ENCODE data around the gene NRBF2. TPM values are rescaled to one million over a fixed set of nuclear protein-coding genes. Genes with fewer than 3 reads are reported as not detected.

The NRBF2 gene
- total RNA-seq, 1 donor from 2014 or later, result 22.1 TPM

DNA sequence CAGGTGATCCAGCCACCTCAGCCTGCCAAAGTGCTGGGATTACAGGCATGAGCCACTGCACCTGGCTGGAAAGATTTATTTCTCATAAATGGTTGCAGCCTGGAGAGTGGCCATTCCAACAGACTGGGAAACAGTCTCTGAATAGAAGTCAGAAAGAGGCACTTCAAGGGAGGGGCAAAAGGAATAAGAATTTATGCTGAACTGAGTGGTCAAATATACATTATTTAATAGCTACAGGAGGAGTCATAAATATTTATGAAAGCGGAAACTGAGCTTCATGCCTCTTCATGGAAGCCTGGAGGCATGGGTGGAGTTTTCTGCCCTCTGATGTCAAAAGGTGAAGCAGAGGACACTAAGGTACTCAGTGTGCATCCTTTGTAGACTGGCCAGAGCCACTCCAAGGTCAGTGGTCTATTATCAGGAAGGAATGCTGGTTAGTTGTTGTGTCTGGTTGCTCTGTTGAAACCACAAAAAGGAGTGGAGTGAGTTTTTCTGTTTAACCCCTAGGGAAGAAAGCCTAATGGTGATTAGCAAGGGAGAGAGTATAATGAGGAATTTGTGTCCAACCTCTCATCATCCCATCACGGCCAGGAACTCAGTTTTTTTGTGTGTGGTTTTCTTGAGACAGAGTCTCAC is 9.3 kb upstream of the NRBF2 start:
- Mint-ChIP-seq H3K4me3 (no peak overlapping the region), H3K9me3 (no peaks in the 10 kb centered on the region), H3K4me1 (ENCODE audit: unreplicated experiment) (peaks cover 6% of the 10 kb centered on the region), H3K36me3 (no peaks in the 10 kb centered on the region), H3K27me3 (no peaks in the 10 kb centered on the region), H3K27ac (no peak overlapping the region)
- no peak for DNase-seq (ENCODE audit: extremely low spot score, unreplicated experiment)
- TF ChIP-seq CTCF (conservative IDR thresholded peaks at IDR 0.05), result no peak

DNA sequence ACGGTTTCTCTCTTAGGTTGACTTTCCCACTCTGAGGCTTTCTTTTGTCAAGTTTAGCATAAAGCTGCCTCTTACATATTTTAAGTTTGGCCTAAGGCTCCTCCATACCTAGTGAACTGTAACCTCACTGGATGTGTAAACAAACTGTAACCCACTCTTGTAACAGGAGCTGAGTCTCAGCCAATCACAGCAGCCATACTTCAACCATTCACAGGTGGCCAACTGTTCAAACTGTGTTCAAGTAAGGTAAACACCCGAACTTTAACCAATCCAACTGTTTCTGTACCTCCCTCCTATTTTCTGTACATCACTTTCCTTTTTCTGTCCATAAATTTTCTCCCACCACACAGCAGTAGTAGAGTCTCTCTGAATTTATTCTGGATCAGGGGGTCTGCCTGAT is 7.7 kb upstream of the NRBF2 start:
- no peaks in the 10 kb centered on the region for H3K36me3 Mint-ChIP-seq
- no peak for DNase-seq (ENCODE audit: extremely low spot score, unreplicated experiment)
- H3K27me3 Mint-ChIP-seq, result no peaks in the 10 kb centered on the region
- no peak overlapping the region for H3K27ac Mint-ChIP-seq
- TF ChIP-seq CTCF (conservative IDR thresholded peaks at IDR 0.05), result no peak
- peaks cover 3% of the 10 kb centered on the region for H3K4me1 Mint-ChIP-seq (ENCODE audit: unreplicated experiment)
- H3K9me3 Mint-ChIP-seq, result peaks cover 5% of the 10 kb centered on the region
- no peak overlapping the region for H3K4me3 Mint-ChIP-seq

DNA sequence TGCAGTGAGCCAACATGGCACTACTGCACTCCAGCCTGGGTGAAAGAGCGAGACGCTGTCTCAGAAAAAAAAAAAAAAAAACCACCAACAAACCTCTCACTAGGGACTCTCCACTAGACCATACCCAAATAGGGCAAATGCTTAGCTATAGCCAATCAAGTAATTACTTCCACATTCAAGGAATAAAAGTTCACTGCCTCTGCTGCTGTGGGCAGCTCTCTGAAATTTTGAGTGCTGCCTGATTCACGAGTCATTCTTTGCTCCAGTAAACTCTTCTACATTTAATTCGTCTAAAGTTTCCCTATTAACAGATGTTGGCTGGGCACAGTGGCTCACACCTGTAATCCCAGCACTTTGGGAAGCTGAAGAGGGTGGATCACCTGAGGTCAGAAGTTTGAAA is 4.7 kb upstream of the NRBF2 start:
- peaks cover 10% of the 10 kb centered on the region for H3K9me3 Mint-ChIP-seq
- no peak for TF ChIP-seq CTCF (conservative IDR thresholded peaks at IDR 0.05)
- H3K27ac Mint-ChIP-seq, result no peak overlapping the region
- H3K36me3 Mint-ChIP-seq, result peaks cover 7% of the 10 kb centered on the region
- H3K4me1 Mint-ChIP-seq (ENCODE audit: unreplicated experiment), result peaks cover 5% of the 10 kb centered on the region
- no peak overlapping the region for H3K4me3 Mint-ChIP-seq
- no peaks in the 10 kb centered on the region for H3K27me3 Mint-ChIP-seq
- DNase-seq (ENCODE audit: extremely low spot score, unreplicated experiment), result no peak

- TF ChIP-seq CTCF (conservative IDR thresholded peaks at IDR 0.05), result no peak
- no peak for DNase-seq (ENCODE audit: extremely low spot score, unreplicated experiment)
- H3K9me3 Mint-ChIP-seq, result peaks cover 10% of the 10 kb centered on the region
- peaks cover 7% of the 10 kb centered on the region for H3K36me3 Mint-ChIP-seq
- no peak overlapping the region for H3K27ac Mint-ChIP-seq
- peaks cover 11% of the 10 kb centered on the region for H3K4me1 Mint-ChIP-seq (ENCODE audit: unreplicated experiment)
- peak overlapping the region; percentile 5 for H3K4me3 Mint-ChIP-seq
- H3K27me3 Mint-ChIP-seq, result no peaks in the 10 kb centered on the region
Measured at GRCh38 chr10:63129888-63130287, 3.2 kb upstream of the NRBF2 start.

GRCh38 chr10:63132651-63133055 is 475 bp upstream of the NRBF2 start:
- peak overlapping the region; percentile 90 for H3K4me3 Mint-ChIP-seq
- H3K36me3 Mint-ChIP-seq, result peaks cover 17% of the 10 kb centered on the region
- peaks cover 10% of the 10 kb centered on the region for H3K9me3 Mint-ChIP-seq
- DNase-seq (ENCODE audit: extremely low spot score, unreplicated experiment), result no peak
- peaks cover 23% of the 10 kb centered on the region for H3K4me1 Mint-ChIP-seq (ENCODE audit: unreplicated experiment)
- peak; percentile 43 for TF ChIP-seq CTCF (conservative IDR thresholded peaks at IDR 0.05)
- no peaks in the 10 kb centered on the region for H3K27me3 Mint-ChIP-seq
- H3K27ac Mint-ChIP-seq, result peak overlapping the region; percentile 96

Data from type B pancreatic cell (in vitro differentiated cells).